GM19035 (cell line): ENCODE results near the gene MFSD11.
"Not testable (repeated sequence)": the region's sequence is repeated elsewhere in the genome, so short reads cannot be mapped to it uniquely, and the experiment has no call there.

Source experiments
- ATAC-seq: cut with Tn5 transposase; IDR thresholded peaks from one replicate; pipeline ENCODE4 v1.9.1; 2021; ENCODE audit not compliant: unreplicated experiment

Gene MFSD11

DNA sequence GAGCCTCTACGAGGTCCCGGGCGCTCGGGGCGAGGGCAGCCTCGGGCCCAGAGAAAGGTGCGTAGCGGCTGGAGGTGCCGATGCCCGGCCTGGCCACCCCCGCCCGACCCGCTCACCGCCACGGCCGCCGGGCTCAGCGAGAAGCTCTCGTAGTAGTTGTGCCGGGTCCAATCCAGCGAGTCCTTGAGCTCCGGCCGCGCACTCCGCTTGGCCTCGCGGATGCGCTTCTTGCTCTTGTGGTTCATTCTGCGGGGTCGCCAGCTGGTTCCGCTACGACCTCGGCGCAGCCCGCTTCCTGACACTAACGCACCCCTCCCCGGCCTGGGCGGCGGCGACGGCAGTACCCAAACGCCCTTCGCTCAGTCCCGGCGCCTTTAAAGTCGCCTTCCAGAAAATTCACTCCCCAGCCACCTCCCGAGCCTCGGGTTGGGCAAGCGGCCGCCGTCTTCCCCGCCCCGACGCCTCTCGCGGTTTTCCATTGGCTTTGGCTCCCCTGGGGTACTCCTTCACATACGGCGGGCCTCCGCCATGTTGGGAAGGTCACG, 11.6 kb upstream of the MFSD11 start, which contains the start of gene JMJD6:
Gene JMJD6, minus strand, starts transcription at position 376 of the 545 bp plus-strand sequence. Its CDS starts 131 bp downstream, at position 245.
- ATAC-seq: peak; percentile 78

DNA sequence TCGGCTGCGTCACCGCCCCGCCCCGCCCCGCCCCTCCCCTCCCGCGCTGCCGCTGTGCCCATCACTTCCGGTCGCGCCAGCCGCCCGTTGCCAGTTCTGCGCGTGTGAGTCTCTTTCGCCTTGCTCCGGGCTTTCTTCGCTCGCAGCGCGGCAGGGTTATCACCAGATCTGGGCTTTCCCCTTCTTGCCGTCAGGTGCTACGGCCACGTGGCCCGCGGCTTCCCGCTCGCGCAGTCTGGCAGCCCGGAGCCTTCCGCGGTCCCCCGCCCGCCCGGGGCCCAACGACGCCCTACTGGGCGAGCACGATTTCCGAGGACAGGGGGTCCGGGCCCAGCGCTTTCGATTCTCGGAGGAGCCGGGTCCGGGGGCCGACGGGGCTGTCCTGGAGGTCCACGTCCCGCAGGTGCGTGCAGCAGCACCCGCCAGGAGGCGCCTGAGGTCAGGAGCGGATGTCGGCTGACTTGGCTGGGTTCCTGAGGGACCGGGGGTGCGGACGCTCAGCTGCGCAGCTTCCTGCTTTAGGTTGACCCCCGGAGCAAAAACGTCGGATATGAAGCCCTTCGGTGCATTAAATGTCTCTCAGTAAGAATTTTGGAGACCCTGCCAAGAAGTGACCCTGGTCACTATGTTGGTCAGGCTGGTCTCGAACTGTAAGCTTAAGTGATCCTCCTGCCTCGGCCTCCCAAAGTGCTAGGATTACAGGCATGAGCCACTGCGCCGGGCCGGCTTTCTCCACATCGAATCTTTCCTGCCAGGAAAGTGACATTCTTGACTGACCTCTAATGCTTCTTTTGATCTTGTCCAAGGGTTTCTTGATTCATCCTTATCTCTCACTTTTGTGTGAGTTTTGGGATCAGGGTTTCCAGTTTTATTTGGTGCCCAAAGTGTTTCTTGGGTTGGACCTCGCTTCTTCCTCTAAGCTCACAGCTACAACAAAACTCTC, 10.9 kb upstream of the MFSD11 start, which contains the start of gene METTL23:
Gene METTL23, plus strand, starts transcription at position 64 of the 943 bp plus-strand sequence. CDS start 2,872 bp downstream, outside the sequence.
- ATAC-seq: peak; percentile 54

DNA sequence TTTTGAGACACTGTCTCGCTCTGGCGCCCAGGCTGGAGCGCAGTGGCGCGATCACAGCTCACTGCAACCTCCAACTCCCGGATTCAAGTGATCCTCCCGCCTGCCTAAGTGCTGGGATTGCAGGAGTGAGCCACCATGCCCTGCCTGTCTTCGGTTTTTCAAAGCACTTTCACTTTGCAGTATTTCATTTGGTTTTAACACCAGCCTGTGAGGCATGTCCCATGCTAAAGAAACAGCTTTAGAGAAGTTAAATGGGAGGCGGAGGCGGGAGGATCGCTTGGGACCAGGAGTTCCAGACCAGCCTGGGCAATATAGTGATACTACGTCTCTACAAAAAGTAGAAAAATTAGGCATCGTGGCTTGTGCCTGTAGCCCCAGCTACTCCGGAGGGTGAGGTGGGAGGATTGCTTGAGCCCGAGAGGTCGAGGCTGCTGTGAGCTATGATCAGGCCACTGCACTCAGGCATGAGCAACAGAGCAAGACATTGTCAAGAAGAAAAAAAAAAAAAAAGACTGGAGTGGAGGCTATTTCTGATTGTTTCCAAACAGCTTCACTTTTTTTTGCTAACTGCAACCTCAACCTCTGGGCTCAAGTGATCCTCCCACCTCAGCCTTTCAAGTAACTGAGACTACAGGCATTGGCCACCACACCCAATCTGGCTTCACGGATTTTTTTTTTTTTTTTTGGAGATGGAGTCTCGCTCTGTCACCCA, 10.0 kb upstream of the MFSD11 start:
- no peak for ATAC-seq

DNA sequence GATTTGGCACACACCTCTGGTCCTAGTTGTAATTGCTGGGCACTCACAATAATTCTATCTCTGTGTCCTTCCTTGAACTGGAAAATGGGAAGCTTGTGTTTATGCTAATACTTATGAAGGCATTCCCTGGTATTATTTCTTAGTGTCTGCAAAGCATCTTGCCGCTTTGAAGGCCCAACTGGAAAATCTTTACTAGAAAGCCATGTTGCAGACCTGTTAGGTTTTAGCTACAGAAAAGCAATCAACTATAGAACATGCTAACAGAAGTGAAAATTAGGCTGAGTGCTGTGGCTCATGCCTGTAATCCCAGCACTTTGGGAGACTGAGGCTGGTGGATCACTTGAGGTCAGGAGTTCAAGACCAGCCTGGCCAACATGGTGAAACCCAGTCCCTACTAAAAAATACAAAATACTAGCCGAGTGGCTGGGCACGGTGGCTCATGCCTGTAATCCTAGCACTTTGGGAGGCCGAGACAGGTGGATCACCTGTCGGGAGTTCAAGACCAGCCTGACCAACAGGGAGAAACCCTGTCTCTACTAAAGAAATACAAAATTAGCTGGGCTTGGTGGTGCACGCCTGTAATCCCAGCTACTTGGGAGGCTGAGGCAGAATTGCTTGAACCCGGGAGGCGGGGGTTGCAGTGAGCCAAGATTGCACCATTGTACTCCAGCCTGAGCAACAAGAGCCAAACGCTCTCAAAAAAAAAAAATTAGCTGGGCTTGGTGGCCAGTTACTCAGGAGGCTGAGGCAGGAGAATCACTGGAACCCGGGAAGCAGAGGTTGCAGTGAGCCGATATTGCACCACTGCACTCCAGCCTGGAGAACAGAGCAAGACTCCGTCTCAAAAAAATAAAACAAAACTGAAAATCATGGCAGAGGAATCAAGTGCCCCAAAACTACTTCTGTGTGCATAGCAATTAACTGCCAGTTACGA, 5.9 kb upstream of the MFSD11 start:
- not testable (repeated sequence) for ATAC-seq

DNA sequence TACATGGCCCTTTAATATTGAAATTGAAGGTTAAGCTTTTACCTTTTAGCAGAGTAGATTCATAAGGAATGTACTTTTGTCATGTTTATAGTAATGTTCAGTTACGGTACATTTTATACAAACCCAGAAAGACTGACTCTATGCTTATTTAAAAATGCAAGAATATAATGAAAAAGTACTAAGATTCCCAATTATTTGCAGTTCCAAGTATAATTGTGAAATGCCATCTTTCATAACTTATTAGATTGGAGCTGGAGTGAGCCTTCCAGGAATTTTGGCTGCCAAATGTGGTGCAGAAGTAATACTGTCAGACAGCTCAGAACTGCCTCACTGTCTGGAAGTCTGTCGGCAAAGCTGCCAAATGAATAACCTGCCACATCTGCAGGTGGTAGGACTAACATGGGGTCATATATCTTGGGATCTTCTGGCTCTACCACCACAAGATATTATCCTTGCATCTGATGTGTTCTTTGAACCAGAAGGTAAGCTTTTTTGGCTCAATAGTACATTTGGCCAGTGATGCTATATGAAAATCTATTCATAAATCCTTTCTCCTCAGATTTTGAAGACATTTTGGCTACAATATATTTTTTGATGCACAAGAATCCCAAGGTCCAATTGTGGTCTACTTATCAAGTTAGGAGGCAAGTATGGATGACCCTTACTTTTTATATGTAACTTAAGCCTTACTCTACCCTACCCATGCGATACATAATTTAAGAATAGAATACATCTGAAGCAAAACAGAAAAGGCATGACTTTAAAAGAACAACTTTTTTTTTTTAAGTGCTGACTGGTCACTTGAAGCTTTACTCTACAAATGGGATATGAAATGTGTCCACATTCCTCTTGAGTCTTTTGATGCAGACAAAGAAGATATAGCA, 4.9 kb upstream of the MFSD11 start:
- no peak for ATAC-seq

DNA sequence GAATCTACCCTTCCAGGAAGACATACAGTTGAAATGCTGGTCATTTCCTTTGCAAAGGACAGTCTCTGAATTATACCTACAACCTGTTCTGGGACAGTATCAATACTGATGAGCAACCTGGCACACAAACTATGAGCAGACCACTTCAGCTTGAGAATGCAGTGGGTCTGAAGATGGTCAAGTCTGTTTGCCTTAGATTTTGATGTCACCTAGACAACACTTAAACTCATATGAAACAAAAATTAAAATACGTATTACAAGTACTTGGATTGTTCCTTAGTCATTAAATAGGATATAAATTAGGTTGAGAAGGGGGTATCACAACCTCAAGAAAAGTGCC, 4.3 kb upstream of the MFSD11 start:
- ATAC-seq: no peak

DNA sequence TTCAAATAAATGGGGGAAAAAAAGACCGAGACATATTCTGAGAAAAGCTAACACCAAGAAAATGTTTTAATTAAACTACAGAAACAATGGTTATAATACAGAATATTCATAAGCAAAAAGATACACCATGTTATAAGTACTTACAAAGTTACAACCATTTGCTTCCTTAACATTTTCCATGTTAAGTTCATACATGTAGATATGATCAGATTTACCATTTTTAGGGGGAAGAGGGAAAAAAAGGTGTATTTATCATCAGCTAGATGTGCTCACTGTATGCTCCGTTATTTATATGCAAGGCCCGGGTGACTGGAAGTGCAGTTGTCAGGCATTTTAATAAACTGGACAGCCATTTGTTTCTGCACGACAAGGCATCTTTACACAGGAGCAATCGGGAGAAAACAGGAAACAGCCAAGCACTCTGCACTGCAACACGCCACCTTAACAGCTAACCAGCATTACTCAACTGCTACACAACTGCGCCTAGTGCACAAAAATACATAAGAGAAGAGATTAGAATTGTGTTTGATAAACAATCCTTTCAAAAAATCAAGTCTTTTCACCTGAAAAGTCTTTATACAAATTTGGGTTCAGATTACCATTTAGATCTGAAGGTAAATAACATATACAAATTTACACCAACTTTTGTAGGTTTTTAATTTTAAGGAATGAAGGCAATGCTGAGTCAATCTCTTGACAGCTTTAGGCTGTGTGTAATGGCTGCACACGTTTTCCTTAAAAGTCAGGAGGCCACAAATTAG, 3.7 kb upstream of the MFSD11 start:
- no peak for ATAC-seq

DNA sequence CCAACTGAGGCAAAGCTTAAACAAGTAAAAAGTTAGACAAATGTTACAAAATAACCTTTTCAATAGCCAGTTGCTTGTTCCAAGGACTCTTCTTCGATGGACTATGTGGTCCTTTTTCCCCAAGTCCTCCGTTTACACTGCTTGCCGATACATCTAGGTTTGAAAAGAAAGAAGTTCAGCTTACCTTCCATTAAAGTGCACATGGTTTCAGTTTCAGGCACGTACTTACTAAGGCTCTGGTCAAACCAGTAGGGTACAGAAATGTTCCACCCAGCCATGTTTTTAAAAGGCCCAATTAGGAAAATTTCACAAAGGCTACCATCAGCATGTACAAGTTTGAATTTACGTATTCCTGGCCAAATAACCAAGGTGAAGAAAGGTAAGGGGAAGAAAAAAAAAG, 2.9 kb upstream of the MFSD11 start:
- ATAC-seq: no peak

DNA sequence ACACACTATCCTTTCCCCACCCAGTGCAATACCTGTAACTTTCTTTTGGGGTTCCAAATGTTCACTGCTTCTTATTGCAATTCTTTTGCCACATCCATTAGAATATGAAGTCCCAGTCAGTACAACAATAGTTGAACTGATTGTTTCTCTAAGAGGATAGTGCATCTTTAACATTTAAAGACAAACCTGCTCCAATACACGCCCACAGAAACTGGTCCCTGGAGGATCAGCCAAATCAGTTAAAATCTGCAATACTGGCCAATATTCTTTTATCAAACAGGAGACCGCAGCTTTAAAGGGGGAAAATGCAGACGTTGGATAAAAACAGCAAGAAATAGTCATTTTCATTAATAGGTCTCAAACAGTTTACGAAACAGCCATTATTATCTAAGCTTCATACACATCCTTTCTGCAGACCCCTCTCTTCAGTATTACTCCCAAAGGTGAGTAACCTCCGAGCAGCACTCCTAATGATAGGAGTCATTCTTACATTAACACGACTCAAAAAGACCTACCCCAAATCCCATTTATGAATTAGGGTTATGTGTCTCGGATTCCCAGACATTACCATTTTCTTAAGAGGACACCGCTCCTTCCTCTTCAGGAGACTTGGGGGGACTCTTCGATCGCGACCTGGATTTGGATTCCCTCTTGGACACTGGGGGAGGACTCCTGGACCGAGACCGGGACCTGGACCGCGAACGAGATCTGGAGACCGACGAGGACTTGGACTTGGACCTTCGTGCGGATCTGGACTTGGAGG, 2.2 kb upstream of the MFSD11 start:
- no peak for ATAC-seq

DNA sequence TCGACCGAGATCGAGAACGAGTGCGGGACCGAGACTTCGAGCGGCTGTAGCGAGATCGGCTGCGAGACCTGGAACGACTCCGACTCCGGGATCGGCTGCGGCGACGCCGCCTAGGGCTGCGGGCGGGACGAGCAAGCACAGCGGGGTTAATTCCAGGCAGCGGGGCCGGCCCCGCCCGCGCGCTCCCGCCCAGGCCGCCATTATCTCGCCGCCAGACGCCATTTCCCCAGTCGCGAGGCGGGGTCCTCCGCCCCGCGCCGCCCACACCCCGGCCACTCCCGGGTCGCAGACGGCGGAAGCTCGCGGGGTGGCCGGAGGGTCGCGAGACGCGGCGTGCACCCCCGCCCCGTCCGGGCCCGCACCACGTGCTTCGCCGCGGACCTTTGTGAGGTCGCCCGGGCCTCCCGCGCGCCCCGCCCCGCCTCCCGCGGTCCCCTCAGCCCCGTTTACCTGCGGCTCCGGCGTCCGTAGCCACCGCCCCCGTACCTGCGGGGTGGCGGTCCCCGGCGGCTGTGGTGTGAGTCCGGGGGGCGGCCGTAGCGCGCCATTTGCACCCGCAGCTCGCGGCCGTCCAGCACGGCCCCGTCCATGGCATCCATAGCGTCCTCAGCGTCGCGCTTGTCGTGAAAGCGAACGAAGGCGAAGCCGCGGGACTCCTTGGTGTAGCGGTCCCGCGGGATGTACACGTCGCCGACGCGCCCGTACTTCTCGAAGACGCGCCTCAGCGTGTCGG, 1.4 kb upstream of the MFSD11 start:
- peak; percentile 14 for ATAC-seq

DNA sequence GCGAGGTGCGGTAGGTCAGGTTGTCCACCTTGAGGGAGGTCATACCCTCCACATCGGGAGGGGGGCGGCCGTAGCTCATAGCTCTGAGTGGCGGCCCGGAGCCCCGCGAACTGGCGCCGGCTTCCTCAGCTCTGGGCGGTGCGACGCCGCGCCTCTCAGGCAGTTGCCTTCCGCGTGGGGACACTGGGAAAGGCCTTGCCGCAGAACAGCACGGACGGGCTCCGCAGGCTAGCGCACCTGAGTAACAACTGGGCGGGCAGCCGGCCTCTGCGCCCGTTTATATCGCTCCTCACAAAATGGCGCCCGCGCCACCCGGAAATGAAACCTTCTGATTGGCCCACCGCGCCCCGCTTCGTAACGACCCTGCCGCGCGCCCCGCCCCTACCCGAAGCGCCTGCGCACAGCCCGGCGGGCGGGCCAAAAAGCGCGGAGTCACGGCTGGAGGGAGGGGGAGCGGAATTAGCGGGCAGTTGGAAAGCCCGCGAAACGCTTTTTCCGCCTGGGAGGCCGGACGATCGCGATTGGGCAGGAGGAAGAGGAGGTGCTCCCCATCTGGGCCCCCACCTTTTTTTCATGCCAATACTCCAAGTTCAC, 740 bp upstream of the MFSD11 start, which contains the start of gene SRSF2:
Gene SRSF2, minus strand, starts transcription at position 250 of the 594 bp plus-strand sequence. Its CDS starts 171 bp downstream, at position 79.
- ATAC-seq: peak; percentile 76

DNA sequence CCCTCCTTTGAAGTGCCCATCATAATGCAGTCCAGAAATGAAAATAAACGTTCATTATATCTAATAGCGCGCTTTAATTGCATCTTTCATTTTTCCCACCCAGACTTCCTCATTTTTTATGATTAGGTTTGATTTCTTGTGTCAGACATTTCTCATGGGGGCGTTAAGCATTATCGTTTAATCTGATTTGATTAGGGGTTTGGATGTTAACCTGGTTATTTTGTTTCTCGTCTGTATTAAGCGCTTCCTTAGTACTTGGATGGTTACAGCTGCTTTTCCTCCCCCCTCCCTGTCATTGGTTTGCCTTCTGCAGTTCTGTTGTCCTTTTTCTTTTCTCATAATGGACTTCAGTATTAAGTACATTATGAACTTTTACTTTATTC, 540 bp downstream of the MFSD11 start:
- ATAC-seq: no peak

DNA sequence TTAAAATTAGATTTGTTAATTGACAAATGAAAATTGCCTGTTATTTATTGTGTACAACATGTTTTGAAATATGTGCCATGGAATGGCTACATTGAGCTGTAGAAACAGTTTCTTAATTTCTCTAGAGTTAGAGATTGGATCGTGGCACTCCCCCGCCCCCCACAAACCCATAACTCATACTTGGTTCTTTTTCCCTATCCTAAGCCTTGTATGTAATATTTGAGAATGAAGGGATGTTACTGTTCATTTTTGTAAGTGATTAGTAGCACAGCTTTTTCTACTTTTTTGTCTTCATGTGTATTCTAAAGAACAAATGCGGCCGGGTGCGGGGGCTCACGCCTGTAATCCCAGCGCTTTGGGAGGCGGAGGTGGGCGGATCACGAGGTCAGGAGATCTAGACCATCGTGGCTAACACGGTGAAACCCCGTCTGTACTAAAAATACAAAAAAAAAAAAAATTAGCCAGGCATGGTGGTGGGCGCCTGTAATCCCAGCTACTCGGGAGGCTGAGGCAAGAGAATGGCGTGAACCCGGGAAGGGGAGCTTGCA, 1.7 kb downstream of the MFSD11 start:
- ATAC-seq: not testable (repeated sequence)

DNA sequence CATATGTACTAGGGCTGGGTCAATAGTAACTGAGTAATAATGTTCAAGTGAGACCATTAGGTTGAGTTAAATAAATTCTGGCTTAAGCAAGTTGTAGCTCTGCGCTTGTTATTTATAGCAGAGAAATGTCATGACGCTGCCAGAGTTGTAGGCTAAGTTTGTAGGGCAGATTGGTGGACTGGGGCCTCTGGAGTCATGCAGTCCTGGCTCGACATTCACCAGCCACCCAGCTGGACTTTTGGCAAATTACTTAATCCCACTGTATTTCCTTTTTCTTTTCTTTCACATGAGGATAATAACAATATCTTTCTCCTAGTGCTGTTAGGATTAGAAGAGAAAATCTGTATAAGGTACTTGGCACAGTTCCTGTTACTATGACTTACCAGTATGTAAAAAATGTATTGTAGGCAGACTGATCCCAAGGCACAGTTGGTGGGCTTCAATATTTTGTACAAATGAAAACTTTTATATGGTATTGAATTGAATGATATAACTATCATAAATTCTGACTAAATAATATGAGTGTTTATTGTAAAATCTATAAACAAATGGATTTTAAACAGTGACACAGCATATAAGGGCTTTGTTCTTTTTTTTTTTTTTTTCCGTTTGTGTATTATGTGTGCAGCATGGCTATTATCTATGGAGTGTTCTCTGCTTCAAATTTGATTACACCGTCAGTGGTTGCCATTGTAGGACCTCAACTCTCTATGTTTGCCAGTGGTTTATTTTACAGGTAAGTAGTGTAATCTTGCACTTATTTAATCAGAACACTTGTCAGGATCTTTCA, 2.6 kb downstream of the MFSD11 start:
- no peak for ATAC-seq

DNA sequence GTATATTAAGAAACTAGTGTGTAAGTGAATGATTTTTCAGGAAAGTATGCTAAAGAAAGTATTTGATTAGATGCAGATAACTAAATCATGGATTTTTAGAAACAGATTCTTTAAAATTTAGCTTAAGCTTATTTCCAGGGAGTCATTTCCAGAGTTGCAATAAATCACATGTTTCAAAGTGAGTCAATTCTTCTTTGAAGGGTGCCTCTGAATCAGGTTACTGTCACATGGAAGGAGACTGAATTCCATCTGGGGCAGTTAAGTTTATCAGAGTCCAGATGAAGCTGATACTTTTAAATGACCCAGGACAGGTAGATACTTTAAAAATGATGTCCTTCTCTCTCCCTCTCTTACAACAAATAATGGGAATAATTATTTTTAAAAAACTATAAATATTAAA, 5.0 kb downstream of the MFSD11 start:
- ATAC-seq: no peak

DNA sequence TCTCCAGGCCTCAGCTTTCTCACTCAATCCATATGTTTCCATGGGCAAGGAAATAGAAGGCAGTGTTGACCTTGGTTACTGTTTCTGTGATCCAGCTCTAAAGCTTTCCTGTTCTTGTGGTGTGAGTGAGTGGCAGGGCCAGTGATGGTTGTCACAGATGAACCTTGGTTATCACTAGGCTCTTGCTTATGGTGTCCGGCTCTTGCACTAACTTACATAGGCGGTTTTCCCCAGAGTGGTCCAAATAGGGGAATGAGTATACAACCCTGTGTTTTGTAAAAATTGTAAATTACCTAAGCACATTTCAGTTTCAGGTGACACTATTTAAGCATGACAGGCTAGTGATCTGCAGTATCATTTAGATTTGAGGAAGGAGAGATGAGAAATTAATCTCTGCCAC, 6.8 kb downstream of the MFSD11 start:
- ATAC-seq: no peak
